Panc1 (cell line): Measurements from ENCODE around the gene TINAGL1.

ENCODE experiments used
- CTCF ChIP-seq: fragments of 450-650 bp; IDR thresholded peaks from 2 replicates; pipeline ENCODE4 v1.5.1; 2017; ENCODE audit warnings: mild to moderate bottlenecking
- POLR2AphosphoS5 ChIP-seq: IDR thresholded peaks from 2 replicates; pipeline ENCODE4 v1.6.1; 2012; ENCODE audit warnings: mild to moderate bottlenecking, low read depth, low read length, moderate library complexity
- REST ChIP-seq, 2 experiments: IDR thresholded peaks; 2 replicates each; pipeline ENCODE4 v1.6.1; 2011 to 2012; ENCODE audit warnings: low read depth in 2 of 2, control low read depth in 1 of 2, low read length in 1 of 2, mild to moderate bottlenecking in 1 of 2, moderate library complexity in 1 of 2; ENCODE audit not compliant: insufficient read depth in 1 of 2
- SIN3A ChIP-seq: IDR thresholded peaks from 2 replicates; pipeline ENCODE4 v1.6.1; 2012; ENCODE audit warnings: low read depth, mild to moderate bottlenecking, low read length, moderate library complexity, borderline replicate concordance; ENCODE audit not compliant: insufficient read depth
- TCF7L2 ChIP-seq: IDR thresholded peaks from 2 replicates; pipeline ENCODE4 v1.6.1; 2011; ENCODE audit warnings: mild to moderate bottlenecking, low read depth, low read length, inconsistent platforms

- TF ChIP-seq CTCF: no peak
- TF ChIP-seq POLR2AphosphoS5: no peak
- no peak for TF ChIP-seq REST (IDR thresholded peaks at IDR 0.05; ENCODE audit: insufficient read depth in 1 of 2, low read depth in 2 of 2, low read length in 1 of 2)
- TF ChIP-seq SIN3A: no peak
- TF ChIP-seq TCF7L2: no peak
Measured at GRCh38 chr1:31570228-31570627, 6.1 kb upstream of the TINAGL1 start.
